Panc1 (cell line): ENCODE measurements around the gene APLN. TPM values are rescaled to one million over a fixed set of nuclear protein-coding genes. Genes with fewer than 3 reads are reported as not detected.

Experiments used
- ATAC-seq: fragments of 200-7000 bp; cut with Tn5 transposase; 2 replicates; pipeline ENCODE4 v1.9.1; 2020; ENCODE audit warnings: mild to moderate bottlenecking, moderate library complexity
- BruUV-seq: library from RNA; stranded (reverse); fragments of 400-500 nt; replicated peaks from 2 replicates; lab custom pipeline; 2021; lab: Mats Ljungman, UMichigan
- CTCF ChIA-PET: fragments of 300-600 bp; sonication (Branson Sonifier 250); formaldehyde crosslinking; loops from one replicate; lab custom pipeline; 2022; ENCODE audit warnings: antibody characterized with exemption; lab: Charles Lee
- POLR2A ChIA-PET: fragments of 300-600 bp; sonication (Branson Sonifier 250); formaldehyde crosslinking; loops from one replicate; lab custom pipeline; 2022; ENCODE audit warnings: antibody characterized with exemption; lab: Charles Lee
- DNase-seq: peaks from one replicate; pipeline ENCODE4 v3.0.0-alpha.2; 2010; ENCODE audit warnings: low read depth, low spot score
- H3K27ac ChIP-seq: 2 replicates; pipeline ENCODE4 v1.5.1; 2011; ENCODE audit warnings: mild to moderate bottlenecking, low read length, inconsistent platforms
- H3K27me3 ChIP-seq: fragments of 200-500 bp; sonication (Bioruptor generic); 2 replicates; pipeline ENCODE4 v1.6.0; 2014; ENCODE audit warnings: low read length, inconsistent platforms; ENCODE audit not compliant: control insufficient read depth, insufficient read depth
- H3K36me3 ChIP-seq: fragments of 200-500 bp; sonication (Bioruptor generic); 2 replicates; pipeline ENCODE4 v1.5.1; 2014; ENCODE audit warnings: inconsistent platforms, mild to moderate bottlenecking, low read length, moderate library complexity; ENCODE audit not compliant: control insufficient read depth, insufficient read depth
- H3K4me1 ChIP-seq: 2 replicates; pipeline ENCODE4 v1.5.1; 2011; ENCODE audit warnings: inconsistent platforms, mild to moderate bottlenecking, low read length, moderate library complexity; ENCODE audit not compliant: control insufficient read depth, insufficient read depth
- H3K4me3 ChIP-seq, 2 experiments: 2 replicates each; pipeline ENCODE4 v1.5.1; 2011 to 2012; ENCODE audit warnings: low read depth in 2 of 2, low read length in 2 of 2, mild to moderate bottlenecking in 2 of 2, inconsistent platforms in 1 of 2, moderate library complexity in 1 of 2
- H3K9me3 ChIP-seq: fragments of 200-500 bp; sonication (Bioruptor generic); 2 replicates; pipeline ENCODE4 v1.5.1; 2014; ENCODE audit warnings: low read depth, mild to moderate bottlenecking, inconsistent platforms, low read length, moderate library complexity; ENCODE audit not compliant: control insufficient read depth, insufficient read depth
- POLR2AphosphoS5 ChIP-seq: IDR thresholded peaks from 2 replicates; pipeline ENCODE4 v1.6.1; 2012; ENCODE audit warnings: mild to moderate bottlenecking, low read depth, low read length, moderate library complexity
- SIN3A ChIP-seq: IDR thresholded peaks from 2 replicates; pipeline ENCODE4 v1.6.1; 2012; ENCODE audit warnings: low read depth, mild to moderate bottlenecking, low read length, moderate library complexity, borderline replicate concordance; ENCODE audit not compliant: insufficient read depth
- TCF7L2 ChIP-seq: IDR thresholded peaks from 2 replicates; pipeline ENCODE4 v1.6.1; 2011; ENCODE audit warnings: mild to moderate bottlenecking, low read depth, low read length, inconsistent platforms
- in situ Hi-C: cut with HindIII; loops from 2 replicates; pipeline ENCODE4 v1.10.0; 2016; ENCODE audit warnings: low sequenced_read_pairs, low pct_unique_long_range_greater_than_20kb
- intact Hi-C: fragments of 100-400 bp; cut with micrococcal nuclease; formaldehyde crosslinking; loops from one replicate; pipeline ENCODE4 v1.10.0; 2022; ENCODE audit not compliant: unreplicated experiment
- total RNA-seq: library from RNA; stranded (reverse); gene quantifications from one replicate; pipeline ENCODE4 v1.2.1, GENCODE V29; 2021; ENCODE audit not compliant: unreplicated experiment
- TF ChIP-seq, protein P1 (sequence below): fragments of 450-650 bp; IDR thresholded peaks from 2 replicates; pipeline ENCODE4 v1.5.1; 2017; ENCODE audit warnings: mild to moderate bottlenecking
- TF ChIP-seq, protein P2 (sequence below), 2 experiments: IDR thresholded peaks; 2 replicates each; pipeline ENCODE4 v1.6.1; 2011 to 2012; ENCODE audit warnings: low read depth in 2 of 2, control low read depth in 1 of 2, low read length in 1 of 2, mild to moderate bottlenecking in 1 of 2, moderate library complexity in 1 of 2; ENCODE audit not compliant: insufficient read depth in 1 of 2

Gene APLN
- total RNA-seq, 1 experiment from 2014 or later: 1.1 TPM

DNA sequence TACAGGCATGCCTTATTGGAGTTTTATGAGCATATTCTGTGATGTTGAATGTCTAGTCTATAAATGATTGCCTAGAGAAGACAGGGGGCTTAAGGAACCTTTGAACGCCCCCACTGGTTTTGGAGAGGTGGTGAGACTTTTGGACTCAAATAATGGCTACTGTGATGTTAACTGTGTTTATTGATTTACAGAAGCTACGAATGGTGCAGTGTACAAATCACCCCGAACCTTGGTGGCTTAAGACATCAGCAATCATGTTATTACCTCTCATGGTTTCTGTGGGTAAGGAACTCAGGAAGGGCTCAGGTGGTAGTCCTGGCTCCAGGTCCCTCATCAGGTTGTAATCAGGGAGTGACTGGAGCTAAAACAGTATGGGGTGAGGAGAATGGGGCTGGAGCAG is 33.3 kb upstream of the APLN start:
- in situ Hi-C loops (no loop called here), intact Hi-C loops (no loop called here)
- H3K36me3 ChIP-seq: no peaks in the 10 kb centered on the region
- ChIA-PET POLR2A (no interaction called here), CTCF (no interaction called here)
- no peaks in the 10 kb centered on the region for H3K9me3 ChIP-seq
- no peaks in the 10 kb centered on the region for H3K4me1 ChIP-seq
- no peak overlapping the region for H3K27ac ChIP-seq
- ATAC-seq (no peak), DNase-seq (no peak)
- BruUV-seq: no TSS peak
- TF ChIP-seq SIN3A: no peak
- no peak for TF ChIP-seq TCF7L2
- TF ChIP-seq, protein P1, sequence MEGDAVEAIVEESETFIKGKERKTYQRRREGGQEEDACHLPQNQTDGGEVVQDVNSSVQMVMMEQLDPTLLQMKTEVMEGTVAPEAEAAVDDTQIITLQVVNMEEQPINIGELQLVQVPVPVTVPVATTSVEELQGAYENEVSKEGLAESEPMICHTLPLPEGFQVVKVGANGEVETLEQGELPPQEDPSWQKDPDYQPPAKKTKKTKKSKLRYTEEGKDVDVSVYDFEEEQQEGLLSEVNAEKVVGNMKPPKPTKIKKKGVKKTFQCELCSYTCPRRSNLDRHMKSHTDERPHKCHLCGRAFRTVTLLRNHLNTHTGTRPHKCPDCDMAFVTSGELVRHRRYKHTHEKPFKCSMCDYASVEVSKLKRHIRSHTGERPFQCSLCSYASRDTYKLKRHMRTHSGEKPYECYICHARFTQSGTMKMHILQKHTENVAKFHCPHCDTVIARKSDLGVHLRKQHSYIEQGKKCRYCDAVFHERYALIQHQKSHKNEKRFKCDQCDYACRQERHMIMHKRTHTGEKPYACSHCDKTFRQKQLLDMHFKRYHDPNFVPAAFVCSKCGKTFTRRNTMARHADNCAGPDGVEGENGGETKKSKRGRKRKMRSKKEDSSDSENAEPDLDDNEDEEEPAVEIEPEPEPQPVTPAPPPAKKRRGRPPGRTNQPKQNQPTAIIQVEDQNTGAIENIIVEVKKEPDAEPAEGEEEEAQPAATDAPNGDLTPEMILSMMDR: no peak
- TF ChIP-seq, protein P2, sequence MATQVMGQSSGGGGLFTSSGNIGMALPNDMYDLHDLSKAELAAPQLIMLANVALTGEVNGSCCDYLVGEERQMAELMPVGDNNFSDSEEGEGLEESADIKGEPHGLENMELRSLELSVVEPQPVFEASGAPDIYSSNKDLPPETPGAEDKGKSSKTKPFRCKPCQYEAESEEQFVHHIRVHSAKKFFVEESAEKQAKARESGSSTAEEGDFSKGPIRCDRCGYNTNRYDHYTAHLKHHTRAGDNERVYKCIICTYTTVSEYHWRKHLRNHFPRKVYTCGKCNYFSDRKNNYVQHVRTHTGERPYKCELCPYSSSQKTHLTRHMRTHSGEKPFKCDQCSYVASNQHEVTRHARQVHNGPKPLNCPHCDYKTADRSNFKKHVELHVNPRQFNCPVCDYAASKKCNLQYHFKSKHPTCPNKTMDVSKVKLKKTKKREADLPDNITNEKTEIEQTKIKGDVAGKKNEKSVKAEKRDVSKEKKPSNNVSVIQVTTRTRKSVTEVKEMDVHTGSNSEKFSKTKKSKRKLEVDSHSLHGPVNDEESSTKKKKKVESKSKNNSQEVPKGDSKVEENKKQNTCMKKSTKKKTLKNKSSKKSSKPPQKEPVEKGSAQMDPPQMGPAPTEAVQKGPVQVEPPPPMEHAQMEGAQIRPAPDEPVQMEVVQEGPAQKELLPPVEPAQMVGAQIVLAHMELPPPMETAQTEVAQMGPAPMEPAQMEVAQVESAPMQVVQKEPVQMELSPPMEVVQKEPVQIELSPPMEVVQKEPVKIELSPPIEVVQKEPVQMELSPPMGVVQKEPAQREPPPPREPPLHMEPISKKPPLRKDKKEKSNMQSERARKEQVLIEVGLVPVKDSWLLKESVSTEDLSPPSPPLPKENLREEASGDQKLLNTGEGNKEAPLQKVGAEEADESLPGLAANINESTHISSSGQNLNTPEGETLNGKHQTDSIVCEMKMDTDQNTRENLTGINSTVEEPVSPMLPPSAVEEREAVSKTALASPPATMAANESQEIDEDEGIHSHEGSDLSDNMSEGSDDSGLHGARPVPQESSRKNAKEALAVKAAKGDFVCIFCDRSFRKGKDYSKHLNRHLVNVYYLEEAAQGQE (IDR thresholded peaks at IDR 0.05; ENCODE audit: insufficient read depth in 1 of 2, low read depth in 2 of 2, low read length in 1 of 2): no peak
- no peak for TF ChIP-seq POLR2AphosphoS5
- H3K4me3 ChIP-seq: no peak overlapping the region
- H3K27me3 ChIP-seq: no peaks in the 10 kb centered on the region

DNA sequence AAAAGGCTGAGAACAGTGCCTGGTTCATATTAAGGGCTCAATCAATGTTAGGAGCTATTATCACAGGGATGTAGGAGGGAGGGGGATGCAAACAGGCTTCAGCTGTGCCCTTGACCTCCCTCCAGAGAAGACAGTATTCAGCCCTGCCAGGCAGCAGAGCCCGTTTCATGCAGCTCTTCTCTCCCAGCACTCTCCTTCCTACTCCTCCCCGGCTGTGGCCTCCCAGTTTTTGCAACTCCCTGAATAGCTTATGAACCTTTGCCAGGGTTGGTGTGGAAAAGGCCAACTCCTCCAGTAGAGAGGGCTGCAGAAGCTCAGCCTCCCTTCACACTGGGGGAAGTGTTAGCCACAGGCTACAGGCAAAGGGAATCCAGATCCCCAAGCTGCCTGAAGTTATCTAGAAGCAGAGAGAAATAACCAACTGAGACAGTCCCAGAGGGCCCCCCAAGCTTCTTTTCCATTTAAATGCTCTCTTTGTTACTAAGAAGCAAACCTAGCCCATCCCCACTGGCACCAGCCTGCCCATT is 31.7 kb upstream of the APLN start:
- ATAC-seq: no peak
- BruUV-seq: no TSS peak
- DNase-seq: no peak
- in situ Hi-C loops (no loop called here), intact Hi-C loops (no loop called here)
- Histone ChIP-seq H3K9me3 (no peaks in the 10 kb centered on the region), H3K36me3 (no peaks in the 10 kb centered on the region), H3K27me3 (no peaks in the 10 kb centered on the region), H3K27ac (no peak overlapping the region), H3K4me3 (no peak overlapping the region), H3K4me1 (no peaks in the 10 kb centered on the region)
- ChIA-PET POLR2A (no interaction called here), CTCF (no interaction called here)
- TF ChIP-seq, protein P2 (IDR thresholded peaks at IDR 0.05; ENCODE audit: insufficient read depth in 1 of 2, low read depth in 2 of 2, low read length in 1 of 2): no peak
- TF ChIP-seq, protein P1: no peak
- TF ChIP-seq POLR2AphosphoS5 (no peak), SIN3A (no peak), TCF7L2 (no peak)
